Uterus (tissue), 4 donors: ENCODE results near the gene SPG21. TPM values are rescaled to one million over a fixed set of nuclear protein-coding genes. Genes with fewer than 3 reads are reported as not detected.

Experiments used
- DNase-seq, 2 donors: peaks; one replicate each; pipeline ENCODE4 v3.0.0-alpha.2; 2019 to 2020
- H3K27ac ChIP-seq, 2 donors: fragments of 200-600 bp; sonication (generic); 1 replicate in 1 of 2; 2 replicates in 1 of 2; pipeline ENCODE4 v1.5.1; 2016 to 2018
- H3K27me3 ChIP-seq, 2 donors: fragments of 200-600 bp; sonication (generic); one replicate each; pipeline ENCODE4 v1.5.1; 2018 to 2019; ENCODE audit warnings: control low read depth in 1 of 2
- H3K36me3 ChIP-seq, 2 donors: fragments of 200-600 bp; sonication (generic); one replicate each; pipeline ENCODE4 v1.5.1; 2019; ENCODE audit warnings: control low read depth in 1 of 2
- H3K4me1 ChIP-seq, 2 donors: fragments of 200-600 bp; sonication (generic); one replicate each; pipeline ENCODE4 v1.5.1; 2018 to 2019; ENCODE audit warnings: control low read depth in 1 of 2
- H3K4me3 ChIP-seq, 2 donors: fragments of 200-600 bp; sonication (generic); 1 replicate in 1 of 2; 2 replicates in 1 of 2; pipeline ENCODE4 v1.5.1; 2018 to 2019; ENCODE audit warnings: mild to moderate bottlenecking in 1 of 2
- H3K9me3 ChIP-seq, 2 donors: fragments of 200-600 bp; sonication (generic); one replicate each; pipeline ENCODE4 v1.5.1; 2019; ENCODE audit warnings: control low read depth in 1 of 2
- POLR2A ChIP-seq, 2 donors: fragments of 450-650 bp; IDR thresholded peaks; one replicate each; pipeline ENCODE4 v1.6.1; 2016; ENCODE audit warnings: antibody characterized with exemption in 2 of 2, mild to moderate bottlenecking in 1 of 2, moderate library complexity in 1 of 2
- intact Hi-C: fragments of 100-400 bp; cut with DNase I; formaldehyde crosslinking; loops from one replicate; pipeline ENCODE4 v1.15.1; 2023; ENCODE audit warnings: low total_unique reads
- total RNA-seq, 4 donors: library from RNA; depleted of rRNA in 3 of 4; stranded (reverse); fragments of >200 nt in 3 of 4; gene quantifications; one replicate each; pipeline versions ENCODE4 v1.1.0 to v1.2.4, GENCODE V29; 2014 to 2023
- TF ChIP-seq, protein P1 (sequence below), 4 experiments: fragments of 200-600 bp in 2 of 4; fragments of 450-650 bp in 2 of 4; sonication (generic) in 2 of 4; IDR thresholded peaks; one replicate each; pipeline ENCODE4 v1.5.1; 2016 to 2019; ENCODE audit warnings: antibody characterized with exemption in 4 of 4, mild to moderate bottlenecking in 2 of 4, moderate library complexity in 1 of 4
- donor health status: DM: yes; HTN: yes; CAD: no.

SPG21 gene
- total RNA-seq, 4 donors from 2014 or later: 22.8 to 130 (median 80.7) TPM

DNA sequence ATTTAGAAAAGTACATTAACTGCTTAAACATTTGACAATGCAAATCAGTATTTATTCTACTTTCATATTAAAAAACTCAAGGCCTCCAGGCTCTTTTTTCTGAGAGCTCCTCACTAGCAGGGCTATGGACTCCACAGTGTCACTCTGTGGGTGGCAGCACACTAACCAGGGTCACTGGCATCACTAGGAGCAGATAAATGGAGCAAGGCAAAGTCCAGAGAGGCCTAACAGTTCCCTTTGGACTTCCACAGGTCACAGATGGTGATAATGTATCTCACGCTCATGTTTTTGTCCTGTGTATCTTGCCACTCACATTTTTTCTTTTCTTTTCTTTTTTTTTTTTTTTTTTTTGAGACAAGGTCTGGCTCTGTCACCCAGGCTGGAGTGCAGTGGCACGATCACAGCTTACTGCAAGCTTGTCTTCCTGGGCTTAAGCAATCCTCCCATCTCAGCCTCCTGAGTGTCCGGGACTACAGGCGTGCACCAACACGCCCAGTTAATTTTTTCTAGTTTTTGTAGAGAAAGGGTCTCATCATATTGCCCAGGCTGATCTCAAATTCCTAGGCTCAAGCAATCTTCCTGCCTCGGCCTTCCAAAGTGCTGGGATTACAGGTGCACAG is 7.8 kb downstream of the SPG21 start:
- peak overlapping the region in 1 of 2 donors; percentile 11 for H3K27ac ChIP-seq
- H3K9me3 ChIP-seq: no peaks in the 10 kb centered on the region
- peaks cover 0 to 1% of the 10 kb centered on the region in 2 donors for H3K4me1 ChIP-seq
- no peaks in the 10 kb centered on the region for H3K36me3 ChIP-seq
- DNase-seq: no peak
- H3K4me3 ChIP-seq: no peak overlapping the region
- intact Hi-C loops: no loop called here
- no peaks in the 10 kb centered on the region for H3K27me3 ChIP-seq
- no peak for TF ChIP-seq POLR2A (IDR thresholded peaks at IDR 0.05)
- TF ChIP-seq, protein P1, sequence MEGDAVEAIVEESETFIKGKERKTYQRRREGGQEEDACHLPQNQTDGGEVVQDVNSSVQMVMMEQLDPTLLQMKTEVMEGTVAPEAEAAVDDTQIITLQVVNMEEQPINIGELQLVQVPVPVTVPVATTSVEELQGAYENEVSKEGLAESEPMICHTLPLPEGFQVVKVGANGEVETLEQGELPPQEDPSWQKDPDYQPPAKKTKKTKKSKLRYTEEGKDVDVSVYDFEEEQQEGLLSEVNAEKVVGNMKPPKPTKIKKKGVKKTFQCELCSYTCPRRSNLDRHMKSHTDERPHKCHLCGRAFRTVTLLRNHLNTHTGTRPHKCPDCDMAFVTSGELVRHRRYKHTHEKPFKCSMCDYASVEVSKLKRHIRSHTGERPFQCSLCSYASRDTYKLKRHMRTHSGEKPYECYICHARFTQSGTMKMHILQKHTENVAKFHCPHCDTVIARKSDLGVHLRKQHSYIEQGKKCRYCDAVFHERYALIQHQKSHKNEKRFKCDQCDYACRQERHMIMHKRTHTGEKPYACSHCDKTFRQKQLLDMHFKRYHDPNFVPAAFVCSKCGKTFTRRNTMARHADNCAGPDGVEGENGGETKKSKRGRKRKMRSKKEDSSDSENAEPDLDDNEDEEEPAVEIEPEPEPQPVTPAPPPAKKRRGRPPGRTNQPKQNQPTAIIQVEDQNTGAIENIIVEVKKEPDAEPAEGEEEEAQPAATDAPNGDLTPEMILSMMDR (IDR thresholded peaks at IDR 0.05): no peak

GRCh38 chr15:64979252-64979710 is 10.4 kb downstream of the SPG21 start:
- no peak overlapping the region for H3K4me3 ChIP-seq
- H3K27ac ChIP-seq: no peak overlapping the region
- DNase-seq: no peak
- no peaks in the 10 kb centered on the region for H3K36me3 ChIP-seq
- no peaks in the 10 kb centered on the region for H3K27me3 ChIP-seq
- no peaks in the 10 kb centered on the region for H3K9me3 ChIP-seq
- TF ChIP-seq POLR2A (IDR thresholded peaks at IDR 0.05): no peak
- TF ChIP-seq, protein P1 (IDR thresholded peaks at IDR 0.05): no peak
- intact Hi-C loops: no loop called here
- H3K4me1 ChIP-seq: no peaks in the 10 kb centered on the region

GRCh38 chr15:64975390-64975789 is 14.3 kb downstream of the SPG21 start:
- no peaks in the 10 kb centered on the region for H3K9me3 ChIP-seq
- TF ChIP-seq, protein P1 (IDR thresholded peaks at IDR 0.05): no peak
- TF ChIP-seq POLR2A (IDR thresholded peaks at IDR 0.05): no peak
- no peaks in the 10 kb centered on the region for H3K4me1 ChIP-seq
- DNase-seq: no peak
- no peaks in the 10 kb centered on the region for H3K27me3 ChIP-seq
- H3K27ac ChIP-seq: no peak overlapping the region
- no peak overlapping the region for H3K4me3 ChIP-seq
- H3K36me3 ChIP-seq: no peaks in the 10 kb centered on the region
- intact Hi-C loops: no loop called here

GRCh38 chr15:64970698-64971097 is 19.0 kb downstream of the SPG21 start:
- no peaks in the 10 kb centered on the region for H3K27me3 ChIP-seq
- no peak overlapping the region for H3K4me3 ChIP-seq
- no peak overlapping the region for H3K27ac ChIP-seq
- H3K36me3 ChIP-seq: no peaks in the 10 kb centered on the region
- no peak for DNase-seq
- no peaks in the 10 kb centered on the region for H3K9me3 ChIP-seq
- intact Hi-C loops: no loop called here
- TF ChIP-seq, protein P1 (IDR thresholded peaks at IDR 0.05): no peak
- no peak for TF ChIP-seq POLR2A (IDR thresholded peaks at IDR 0.05)
- no peaks in the 10 kb centered on the region for H3K4me1 ChIP-seq

DNA sequence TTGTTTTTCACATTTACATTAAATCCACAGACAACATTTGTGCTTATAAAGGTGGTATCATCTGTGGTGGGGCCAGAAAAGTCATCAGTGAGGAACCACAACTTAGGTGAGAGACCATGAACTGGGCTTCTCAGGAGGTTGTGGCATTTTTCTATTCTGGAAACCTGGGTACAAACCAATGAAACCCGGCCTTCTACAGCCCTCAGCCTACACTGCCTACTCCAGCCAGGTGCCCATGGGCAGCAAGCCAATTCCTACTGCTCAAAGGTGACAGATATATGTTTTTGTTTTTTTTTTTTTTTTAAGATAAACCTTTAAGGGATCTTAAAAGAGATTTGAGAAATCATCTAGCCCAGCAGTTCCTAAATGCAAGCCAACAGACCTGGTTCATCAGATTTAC is 20.3 kb downstream of the SPG21 start:
- TF ChIP-seq POLR2A (IDR thresholded peaks at IDR 0.05): no peak
- TF ChIP-seq, protein P1 (IDR thresholded peaks at IDR 0.05): no peak
- H3K9me3 ChIP-seq: no peaks in the 10 kb centered on the region

More for the DNA sequence above, 20.3 kb downstream of the SPG21 start:
- no peaks in the 10 kb centered on the region for H3K27me3 ChIP-seq
- no peak overlapping the region for H3K27ac ChIP-seq
- H3K36me3 ChIP-seq: no peaks in the 10 kb centered on the region
- no peaks in the 10 kb centered on the region for H3K4me1 ChIP-seq
- H3K4me3 ChIP-seq: no peak overlapping the region
- no peak for DNase-seq
- intact Hi-C loops: no loop called here
